Myocyte (in vitro differentiated cells): Measurements from ENCODE around the gene PPM1G. TPM values are rescaled to one million over a fixed set of nuclear protein-coding genes. Genes with fewer than 3 reads are reported as not detected.

ENCODE experiments used
- DNase-seq: peaks from one replicate; pipeline ENCODE4 v3.0.0-alpha.2; 2012; ENCODE audit warnings: low read depth
- total RNA-seq: library from RNA; depleted of rRNA; stranded (reverse); fragments of >200 nt; gene quantifications from 2 replicates; pipeline ENCODE4 v1.2.3, GENCODE V29; 2014

Gene PPM1G
- total RNA-seq, 1 donor from 2014 or later, result 72.4 TPM

GRCh38 chr2:27336173-27336572, 73.2 kb downstream of the PPM1G start:
- DNase-seq, result no peak

DNA sequence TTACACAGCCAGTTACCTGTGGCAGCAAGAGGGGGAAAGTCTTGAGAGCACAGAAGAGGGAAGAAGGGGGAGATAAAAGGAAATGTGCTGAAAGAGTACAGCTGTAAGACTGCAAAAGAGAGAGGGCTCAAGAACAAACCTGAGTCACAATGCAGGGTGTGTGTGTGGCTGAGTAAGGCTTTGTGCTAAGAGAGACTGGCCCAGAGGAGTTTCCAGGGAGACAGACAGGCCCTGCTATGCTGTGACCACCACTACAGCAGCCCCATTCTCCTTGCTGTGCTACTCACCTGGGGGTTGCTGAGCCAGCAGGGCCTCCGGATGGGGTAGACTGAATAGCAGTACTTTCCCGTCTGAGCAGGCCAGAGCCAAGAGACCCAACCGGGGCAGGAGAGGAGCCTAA, 74.1 kb downstream of the PPM1G start:
- DNase-seq, result no peak

Other genes with a start within 250 kb of the PPM1G start
- gene ATRAID, start 197.6 kb downstream of the PPM1G start, total RNA-seq, result 188 and 203 TPM in 2 replicates
- gene SLC5A6, start 197.3 kb downstream of the PPM1G start, total RNA-seq, result 31.2 and 36.2 TPM in 2 replicates
- 22.8 and 24.9 TPM in 2 replicates for gene CAD, start 192.2 kb downstream of the PPM1G start, total RNA-seq
- gene SLC30A3, start 146.5 kb downstream of the PPM1G start, total RNA-seq, result 0.03 TPM in 1 of 2 replicates, not detected in the other
- not detected in 2 replicates for gene DNAJC5G, start 134.2 kb downstream of the PPM1G start, total RNA-seq
- gene TRIM54, start 127.2 kb downstream of the PPM1G start, total RNA-seq, result 74.0 and 105 TPM in 2 replicates
- gene UCN, start 101.1 kb downstream of the PPM1G start, total RNA-seq, result 2.4 and 6.6 TPM in 2 replicates
- gene MPV17, start 86.5 kb downstream of the PPM1G start, total RNA-seq, result 108 TPM in 2 replicates
- gene GTF3C2, start 52.8 kb downstream of the PPM1G start, total RNA-seq, result 45.8 and 46.9 TPM in 2 replicates
- 29.7 and 32.2 TPM in 2 replicates for gene EIF2B4, start 39.3 kb downstream of the PPM1G start, total RNA-seq
- 155 and 159 TPM in 2 replicates for gene SNX17, start 39.0 kb downstream of the PPM1G start, total RNA-seq
- gene ZNF513, start 28.9 kb downstream of the PPM1G start, total RNA-seq, result 11.1 and 15.3 TPM in 2 replicates
- 168 and 169 TPM in 2 replicates for gene NRBP1, start 19.0 kb upstream of the PPM1G start, total RNA-seq
- not detected in 2 replicates for gene KRTCAP3, start 32.8 kb upstream of the PPM1G start, total RNA-seq
- gene IFT172, start 80.2 kb upstream of the PPM1G start, total RNA-seq, result 4.3 and 9.5 TPM in 2 replicates
- gene FNDC4, start 85.6 kb upstream of the PPM1G start, total RNA-seq, result 6.1 and 6.2 TPM in 2 replicates
- gene GCKR, start 87.2 kb upstream of the PPM1G start, total RNA-seq, result not detected in 2 replicates
- 31.6 and 35.7 TPM in 2 replicates for gene ZNF512, start 173.5 kb upstream of the PPM1G start, total RNA-seq
- gene CCDC121, start 219.4 kb upstream of the PPM1G start, total RNA-seq, result 1.8 and 3.0 TPM in 2 replicates
- gene GPN1, start 219.5 kb upstream of the PPM1G start, total RNA-seq, result 26.7 and 29.0 TPM in 2 replicates